Lung (tissue), 12 donors: ENCODE results near the gene TFF1. TPM values are rescaled to one million over a fixed set of nuclear protein-coding genes. Genes with fewer than 3 reads are reported as not detected.

Experiments used
- ATAC-seq: fragments of 200-7000 bp; cut with Tn5 transposase; one replicate; pipeline ENCODE4 v1.9.1; 2020; ENCODE audit warnings: moderate number of reproducible peaks; ENCODE audit not compliant: insufficient read depth, low FRiP score
- DNase-seq, 3 donors: peaks; one replicate each; pipeline ENCODE4 v3.0.0-alpha.2; 2013 to 2017
- H3K27ac ChIP-seq, 2 donors: one replicate each; pipeline ENCODE4 v1.5.1; 2013; ENCODE audit warnings: mild to moderate bottlenecking in 2 of 2, moderate library complexity in 2 of 2, control low read depth in 1 of 2, inconsistent platforms in 1 of 2, low read depth in 1 of 2, low read length in 1 of 2
- H3K27me3 ChIP-seq, 3 donors: one replicate each; pipeline ENCODE4 v1.5.1; 2013; ENCODE audit warnings: low read length in 2 of 3; ENCODE audit not compliant: control insufficient read depth in 3 of 3, insufficient read depth in 3 of 3
- H3K36me3 ChIP-seq, 4 donors: one replicate each; pipeline ENCODE4 v1.5.1; 2013; ENCODE audit warnings: low read length in 4 of 4, mild to moderate bottlenecking in 1 of 4, moderate library complexity in 1 of 4; ENCODE audit not compliant: control insufficient read depth in 4 of 4, insufficient read depth in 4 of 4
- H3K4me1 ChIP-seq, 5 donors: one replicate each; pipeline ENCODE4 v1.5.1; 2013; ENCODE audit warnings: low read length in 5 of 5, mild to moderate bottlenecking in 2 of 5, moderate library complexity in 1 of 5; ENCODE audit not compliant: control insufficient read depth in 5 of 5, insufficient read depth in 5 of 5
- H3K4me3 ChIP-seq: one replicate; pipeline ENCODE4 v1.5.1; 2013; ENCODE audit warnings: mild to moderate bottlenecking, control low read depth, moderate library complexity
- H3K9ac ChIP-seq, 2 donors: one replicate each; pipeline ENCODE4 v1.5.1; 2013; ENCODE audit warnings: low read length in 2 of 2, control low read depth in 1 of 2; ENCODE audit not compliant: insufficient read depth in 1 of 2
- H3K9me3 ChIP-seq, 4 donors: one replicate each; pipeline ENCODE4 v1.5.1; 2013; ENCODE audit warnings: low read length in 3 of 4, mild to moderate bottlenecking in 1 of 4, moderate library complexity in 1 of 4; ENCODE audit not compliant: control insufficient read depth in 4 of 4, insufficient read depth in 3 of 4
- CTCF ChIP-seq: IDR thresholded peaks from 2 replicates; pipeline ENCODE4 v1.5.1; 2012; ENCODE audit warnings: mild to moderate bottlenecking; ENCODE audit errors: control extremely low read depth, extremely low read depth
- WGBS, 2 donors: extraction: QIAGEN DNeasy Blood & Tissue Kit; methylation state at CpG; one replicate each; pipeline ENCODE4 v1.1.7; 2013; 5-methylcytosine and 5-hydroxymethylcytosine counted together
- polyA plus RNA-seq, 2 donors: library from polyadenylated mRNA; stranded (reverse); fragments of 200-250 nt; gene quantifications; one replicate each; pipeline ENCODE4 v1.2.1, GENCODE V29; 2013
- total RNA-seq, 2 donors: library from RNA; depleted of rRNA in 1 of 2; stranded (reverse); fragments of >200 nt in 1 of 2; gene quantifications; one replicate each; pipeline ENCODE4 v1.2.1, GENCODE V29; 2014 to 2021
- donor health status: control.
- donor health status: control.
- donor health status: Bipolar disorder and iron deficiency.
- donor health status: healthy.
- donor health status: DM: yes; HTN: yes; CAD: no.

Gene TFF1
- total and polyA plus RNA-seq, 4 donors = 0.83 to 3.8 (median 1.2) TPM; not detected in 1

DNA sequence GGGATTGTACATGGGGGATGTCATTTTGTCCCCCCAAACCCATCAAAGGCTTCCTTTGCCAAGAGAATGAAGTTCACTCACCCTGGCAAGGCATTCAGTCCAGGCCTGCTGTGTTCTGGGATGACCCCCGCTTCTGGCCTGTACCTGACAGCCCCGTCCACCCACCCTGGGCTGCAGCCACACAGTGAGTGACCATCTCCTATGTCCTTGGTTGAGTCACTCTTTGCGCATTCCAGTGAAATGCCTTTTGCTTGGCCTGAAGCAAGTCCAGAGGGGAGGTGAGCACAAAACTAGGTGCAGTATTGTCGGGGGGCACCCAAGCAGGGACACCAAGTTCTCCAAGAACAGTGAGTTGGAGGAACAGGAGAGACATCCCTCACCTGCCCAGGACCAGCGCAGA lies 19.3 kb upstream of the TFF1 start:
- TF ChIP-seq CTCF = no peak
- Histone ChIP-seq H3K27me3 (no peaks in the 10 kb centered on the region), H3K4me3 (no peak overlapping the region), H3K36me3 (no peaks in the 10 kb centered on the region), H3K9ac (no peak overlapping the region), H3K27ac (no peak overlapping the region), H3K4me1 (peaks cover 0 to 30% (median 3%) of the 10 kb centered on the region in 5 donors), H3K9me3 (peaks cover 0 to 7% (median 1%) of the 10 kb centered on the region in 4 donors)
- ATAC-seq (no peak), DNase-seq (no peak)
- WGBS, 2 donors = 98% methylated on average over 5 of the region's 5 CpGs

DNA sequence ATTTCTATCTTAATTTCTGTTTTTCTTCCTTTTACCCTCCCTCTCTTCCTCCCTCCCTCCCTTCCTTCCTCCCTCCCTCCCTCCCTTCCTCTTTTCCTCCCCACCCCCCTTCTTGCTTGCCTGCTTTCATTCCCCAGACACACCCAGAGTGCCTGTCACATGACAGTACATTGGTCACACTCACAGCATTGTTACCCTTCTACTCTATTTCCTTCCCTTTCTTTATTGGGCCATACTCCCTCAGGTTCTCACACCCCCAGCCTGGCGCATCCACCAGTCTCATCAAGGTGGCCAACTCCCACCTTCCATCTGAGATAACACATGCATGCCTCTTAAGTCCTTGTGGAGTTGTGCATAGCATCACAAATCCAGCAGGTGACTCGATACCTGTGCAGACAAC lies 18.7 kb upstream of the TFF1 start:
- Histone ChIP-seq H3K9me3 (peaks cover 0 to 7% (median 1%) of the 10 kb centered on the region in 4 donors), H3K4me1 (peaks cover 0 to 30% (median 3%) of the 10 kb centered on the region in 5 donors), H3K27me3 (no peaks in the 10 kb centered on the region), H3K9ac (no peak overlapping the region), H3K4me3 (no peak overlapping the region), H3K36me3 (no peaks in the 10 kb centered on the region), H3K27ac (no peak overlapping the region)
- DNase-seq (no peak), ATAC-seq (no peak)
- TF ChIP-seq CTCF = no peak
- WGBS, 2 donors = 58 to 80% methylated on average over 2 of the region's 2 CpGs

DNA sequence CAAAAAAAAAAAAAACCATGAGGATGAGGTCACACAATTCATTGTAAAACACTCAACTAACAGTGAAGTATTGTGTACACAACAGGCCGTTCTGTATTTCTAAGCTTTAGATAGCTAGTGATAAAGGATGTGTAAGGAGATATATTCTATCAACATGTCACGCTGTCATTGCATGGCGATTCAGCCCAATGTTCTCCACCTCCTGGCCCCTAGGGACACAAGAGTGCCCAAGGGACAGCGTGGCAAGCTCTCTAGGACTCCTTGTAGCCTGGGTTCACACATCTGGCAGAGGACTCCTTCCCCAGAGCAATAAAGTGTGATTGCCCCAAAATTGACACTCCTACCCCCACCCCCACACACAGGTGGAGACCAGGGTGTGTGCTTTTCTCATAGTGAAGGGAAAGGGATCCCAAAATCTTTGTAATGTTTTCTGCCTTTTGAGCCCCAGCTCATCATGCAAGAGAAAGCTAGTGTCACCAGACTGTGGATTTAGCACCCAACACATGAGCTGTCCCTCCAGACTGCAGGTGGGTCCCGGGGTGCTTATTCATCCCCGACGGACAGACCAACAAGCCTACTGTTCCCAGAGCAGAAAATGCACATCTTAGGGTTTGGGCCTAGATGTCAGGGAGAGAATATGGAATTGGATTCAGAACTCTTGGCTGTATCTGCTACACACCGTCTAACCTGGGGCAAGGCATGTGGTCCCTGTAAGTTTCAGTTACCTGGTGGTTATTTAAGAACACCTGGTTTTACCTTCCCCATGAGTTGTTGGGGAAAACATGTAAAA lies 18.0 kb upstream of the TFF1 start:
- Histone ChIP-seq H3K9ac (no peak overlapping the region), H3K36me3 (no peaks in the 10 kb centered on the region), H3K27me3 (no peaks in the 10 kb centered on the region), H3K4me3 (no peak overlapping the region), H3K9me3 (peaks cover 0 to 7% (median 1%) of the 10 kb centered on the region in 4 donors), H3K4me1 (peaks cover 0 to 30% (median 3%) of the 10 kb centered on the region in 5 donors), H3K27ac (no peak overlapping the region)
- WGBS, 2 donors = 77 to 86% methylated on average over 8 of the region's 8 CpGs
- ATAC-seq (no peak), DNase-seq (peak in 2 of 3 donors; percentile 13 to 46)
- no peak for TF ChIP-seq CTCF
